Inflammatory macrophage (primary cell): Measurements from ENCODE around the gene WDR91.
A peak's percentile ranks its signal among the peaks of the same experiment; 100 is the strongest.

ENCODE experiments used
- DNase-seq, 2 donors: peaks; one replicate each; pipeline ENCODE4 v3.0.0-alpha.2; 2020 to 2022

Gene WDR91

GRCh38 chr7:135160098-135160857 is 51.0 kb downstream of the WDR91 start:
- DNase-seq, result peak; percentile 46 to 59

GRCh38 chr7:135159359-135160085 is 51.8 kb downstream of the WDR91 start:
- no peak for DNase-seq

GRCh38 chr7:135158874-135159273 is 52.5 kb downstream of the WDR91 start:
- DNase-seq, result no peak

- DNase-seq, result no peak
Measured at GRCh38 chr7:135158141-135158655, 53.1 kb downstream of the WDR91 start.

- no peak for DNase-seq
Measured at GRCh38 chr7:135156290-135156689, 55.0 kb downstream of the WDR91 start.

DNA sequence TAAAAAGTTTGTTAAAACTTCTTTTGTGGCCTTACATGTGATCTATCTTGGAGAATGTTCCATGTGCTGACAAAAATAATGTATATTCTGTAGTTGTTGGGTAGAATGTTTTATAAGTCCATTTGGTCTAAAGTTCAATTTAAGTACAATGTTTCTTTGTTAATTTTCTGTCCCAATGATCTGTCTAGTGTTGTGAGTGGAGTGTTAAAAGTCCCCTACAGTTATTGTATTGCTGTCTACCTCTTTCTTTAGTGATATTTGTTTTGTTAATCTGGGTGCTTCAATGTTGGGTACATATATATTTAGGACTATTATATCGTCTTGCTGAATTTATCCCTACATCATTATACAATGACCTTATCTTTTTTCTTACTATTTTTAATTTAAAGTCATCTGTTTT is 56.6 kb downstream of the WDR91 start:
- DNase-seq, result no peak

DNA sequence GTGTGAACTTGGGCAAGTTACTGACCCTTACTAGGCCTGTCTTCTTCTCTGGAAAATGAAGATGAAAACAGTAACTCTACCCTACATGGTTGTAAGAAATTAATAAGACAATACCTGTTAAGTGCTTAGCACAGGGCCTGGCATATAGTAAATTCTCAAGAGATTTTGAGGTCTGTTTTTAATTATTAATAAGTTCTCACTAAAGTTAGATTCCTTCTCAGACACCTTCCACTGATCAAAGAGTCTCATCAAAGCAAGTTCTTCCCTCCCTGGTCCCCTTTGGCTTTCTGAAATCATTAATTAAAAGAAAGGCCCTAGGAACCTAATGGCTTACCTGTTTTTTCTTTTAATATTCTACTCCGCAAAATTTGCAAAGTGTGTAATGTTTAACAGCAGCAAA is 58.9 kb downstream of the WDR91 start:
- DNase-seq, result no peak

DNA sequence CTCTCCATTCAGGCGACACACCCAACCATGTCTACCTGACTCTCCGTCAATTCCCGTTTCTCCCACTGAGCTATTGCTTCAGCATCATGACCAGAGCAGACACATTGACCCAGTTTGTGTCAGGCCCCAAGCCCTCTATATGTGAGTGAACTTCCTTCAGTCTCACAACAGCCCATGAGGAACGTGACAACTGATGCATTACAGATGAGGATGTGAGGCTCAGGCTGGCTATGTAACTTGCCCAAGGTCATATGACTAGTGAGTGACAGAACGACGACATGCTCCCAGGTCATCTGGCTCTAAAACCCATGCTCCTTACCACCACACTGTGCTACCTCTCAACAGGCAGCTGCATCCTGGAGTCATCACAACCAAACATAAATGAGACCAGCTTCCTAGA is 59.8 kb downstream of the WDR91 start:
- DNase-seq, result peak; percentile 90 to 94

DNA sequence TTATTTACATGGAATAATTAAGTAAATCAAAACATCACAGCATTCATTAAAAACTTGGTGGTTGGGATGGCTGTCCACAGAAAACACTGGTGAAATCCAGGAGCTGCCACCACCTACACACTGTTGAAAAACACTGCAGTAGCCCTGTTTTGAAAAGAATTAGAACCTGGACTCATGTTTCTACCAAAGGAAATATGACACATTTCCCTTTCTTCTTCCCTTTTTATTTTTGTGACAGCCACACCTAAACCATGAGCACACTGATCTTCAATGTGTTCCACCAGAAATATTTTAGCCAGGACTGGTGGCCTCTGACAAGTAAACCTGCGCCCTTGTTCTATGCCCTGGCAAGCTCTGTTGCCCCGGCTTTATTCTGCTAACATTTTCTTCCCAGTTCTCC is 60.2 kb downstream of the WDR91 start:
- DNase-seq, result peak; percentile 23 to 52

DNA sequence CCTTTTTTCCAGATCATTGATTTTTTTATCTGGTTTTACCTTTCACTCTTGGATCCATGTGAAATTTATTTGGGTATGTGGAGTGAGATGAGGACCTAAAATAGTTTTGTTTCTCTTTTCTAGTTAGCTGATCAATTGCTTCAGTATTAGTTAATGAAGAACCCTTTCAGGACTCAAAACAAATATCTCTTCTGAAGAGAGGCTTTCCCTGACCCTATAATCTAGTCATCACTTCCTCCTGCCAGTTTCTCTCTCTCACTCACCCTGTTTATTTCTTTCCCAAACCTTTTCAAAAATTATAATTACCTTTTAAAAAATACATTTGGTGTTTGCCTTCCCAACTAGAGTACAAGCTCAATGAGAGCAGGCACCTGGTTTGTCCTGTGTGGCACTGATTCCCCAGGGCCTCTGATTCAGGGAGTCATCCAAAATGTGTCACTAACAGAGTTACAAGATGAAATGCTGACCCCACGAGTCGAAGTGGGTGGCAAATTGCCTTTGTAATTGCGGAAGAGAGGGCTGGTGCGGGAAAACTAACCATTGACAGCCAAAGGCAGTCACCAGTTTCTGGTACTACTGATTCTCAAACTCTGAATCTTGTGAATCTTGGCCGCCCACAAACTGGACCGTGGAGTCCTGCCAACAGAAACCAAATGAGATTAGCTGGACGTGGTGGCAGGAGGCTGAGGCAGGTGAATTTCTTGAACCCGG is 61.1 kb downstream of the WDR91 start:
- peak; percentile 76 to 83 for DNase-seq

DNA sequence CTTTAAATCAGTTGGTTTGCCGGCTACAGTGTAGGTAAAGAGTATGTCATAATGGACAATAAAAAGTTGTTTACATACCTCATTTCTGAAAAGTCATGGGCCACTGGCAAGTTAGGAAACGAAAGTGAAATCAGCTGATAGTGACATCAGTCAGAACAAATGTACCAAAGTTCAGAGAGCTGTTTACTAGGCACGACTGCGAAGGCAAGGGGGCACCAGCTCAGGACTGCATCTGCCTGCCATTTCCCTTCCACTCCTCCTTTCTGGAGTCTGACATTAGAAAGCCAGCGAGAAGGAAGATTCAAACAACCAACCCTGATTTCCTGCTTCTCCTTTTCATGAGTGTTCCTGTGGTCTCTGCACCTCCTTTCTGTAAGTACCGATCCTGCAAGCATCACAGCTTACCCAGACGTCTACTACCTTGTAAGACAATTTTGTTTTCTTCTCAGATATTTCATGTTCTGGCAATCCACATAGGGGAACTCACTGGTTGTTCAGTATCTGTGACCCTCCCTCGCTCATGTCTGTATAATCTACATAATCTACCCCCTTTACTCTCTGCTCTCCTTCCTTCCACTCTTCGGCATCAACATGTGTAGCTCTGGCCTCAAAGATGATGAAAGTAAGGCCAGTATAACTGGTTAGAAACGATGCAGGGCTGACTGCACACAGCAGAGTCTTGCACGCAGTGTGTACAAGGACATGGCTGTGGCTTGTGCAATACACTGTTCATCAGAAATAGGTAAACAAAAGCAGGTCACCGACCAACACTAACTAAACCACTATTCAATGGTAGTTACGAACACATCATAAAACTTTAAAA is 63.2 kb downstream of the WDR91 start, which contains the start of gene TMEM140:
Gene TMEM140, plus strand, starts transcription at position 174 of the 823 bp plus-strand sequence. CDS start 16,370 bp downstream, outside the sequence.
- DNase-seq, result peak; percentile 83

DNA sequence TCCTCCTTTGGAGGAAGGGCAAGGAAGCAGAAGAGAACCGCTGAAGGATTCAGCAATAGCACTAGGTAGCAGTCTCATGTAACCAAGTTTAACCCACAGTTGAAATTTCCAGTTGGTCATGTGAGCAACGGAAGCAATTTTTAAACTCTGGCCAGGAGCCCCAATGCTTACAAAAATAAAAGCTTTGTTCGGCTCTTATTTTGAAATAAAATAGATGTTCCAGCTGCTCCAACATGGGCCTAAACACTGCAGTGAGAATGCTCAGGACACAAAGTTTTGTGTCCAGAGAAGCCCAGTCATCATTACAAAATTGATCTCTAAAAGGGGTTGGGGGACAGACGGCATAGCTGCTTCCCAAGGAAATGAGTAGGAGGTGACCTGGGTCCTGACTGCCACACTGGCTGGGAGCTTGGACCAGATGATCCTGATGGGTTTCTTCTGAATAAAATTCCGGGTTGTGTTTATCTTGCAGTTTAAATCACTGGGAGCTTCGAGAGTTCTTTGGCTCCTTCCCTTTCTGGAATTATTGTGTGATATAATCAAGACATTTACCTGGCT is 63.9 kb downstream of the WDR91 start:
- peak; percentile 67 to 72 for DNase-seq

GRCh38 chr7:135143885-135144668 is 67.2 kb downstream of the WDR91 start:
- no peak for DNase-seq
